ENCODE measurements around the gene LSP1.

LSP1 gene

GRCh38 chr11:1917523-1918435 lies 64.9 kb downstream of the LSP1 start:
- DNase-seq (ENCODE audit: low spot score), result peak; percentile 34

DNA sequence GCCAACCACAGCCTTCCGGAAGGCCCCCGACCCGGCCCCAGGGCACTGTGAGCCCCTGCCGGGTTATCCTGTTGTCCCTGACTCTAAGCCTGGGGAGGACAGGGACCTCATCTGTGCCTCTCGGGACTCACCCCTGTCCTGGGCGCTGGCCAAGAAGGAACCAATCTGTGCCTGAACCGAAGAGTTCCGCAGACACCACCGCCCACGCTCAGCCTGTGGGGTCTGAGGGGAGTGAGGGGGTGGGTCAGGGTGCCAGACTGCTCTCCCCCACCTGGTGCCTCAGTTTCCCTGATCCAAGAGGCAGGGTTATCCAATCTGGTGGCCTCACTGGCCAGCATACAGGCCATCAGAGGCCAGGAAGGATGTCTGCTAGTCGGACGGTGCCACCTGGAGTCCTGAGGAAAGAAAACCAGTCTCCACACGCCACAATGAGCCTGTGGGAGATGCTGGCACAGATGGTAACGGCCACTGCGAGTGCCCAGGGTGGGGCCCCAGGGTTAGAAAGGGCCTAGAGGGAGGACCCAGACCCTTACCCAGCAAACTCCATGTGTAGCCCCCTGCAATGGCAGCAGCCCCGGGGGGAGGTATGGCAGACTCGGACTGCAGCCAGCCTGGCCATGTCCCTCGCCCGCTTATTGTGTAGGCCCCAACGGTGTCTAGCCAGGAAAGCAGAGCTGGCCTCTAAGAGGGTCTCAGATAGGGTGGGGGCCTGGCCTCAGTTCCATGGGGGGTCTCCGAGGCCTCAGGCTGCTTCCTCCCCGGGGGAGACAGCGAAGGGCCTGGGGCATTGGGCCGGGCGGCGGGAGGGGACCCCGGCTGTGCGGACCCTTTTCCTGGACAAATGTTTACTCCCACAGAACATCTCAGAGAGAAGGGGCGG lies 65.8 kb downstream of the LSP1 start:
- peak; percentile 14 for DNase-seq (ENCODE audit: low spot score)

DNA sequence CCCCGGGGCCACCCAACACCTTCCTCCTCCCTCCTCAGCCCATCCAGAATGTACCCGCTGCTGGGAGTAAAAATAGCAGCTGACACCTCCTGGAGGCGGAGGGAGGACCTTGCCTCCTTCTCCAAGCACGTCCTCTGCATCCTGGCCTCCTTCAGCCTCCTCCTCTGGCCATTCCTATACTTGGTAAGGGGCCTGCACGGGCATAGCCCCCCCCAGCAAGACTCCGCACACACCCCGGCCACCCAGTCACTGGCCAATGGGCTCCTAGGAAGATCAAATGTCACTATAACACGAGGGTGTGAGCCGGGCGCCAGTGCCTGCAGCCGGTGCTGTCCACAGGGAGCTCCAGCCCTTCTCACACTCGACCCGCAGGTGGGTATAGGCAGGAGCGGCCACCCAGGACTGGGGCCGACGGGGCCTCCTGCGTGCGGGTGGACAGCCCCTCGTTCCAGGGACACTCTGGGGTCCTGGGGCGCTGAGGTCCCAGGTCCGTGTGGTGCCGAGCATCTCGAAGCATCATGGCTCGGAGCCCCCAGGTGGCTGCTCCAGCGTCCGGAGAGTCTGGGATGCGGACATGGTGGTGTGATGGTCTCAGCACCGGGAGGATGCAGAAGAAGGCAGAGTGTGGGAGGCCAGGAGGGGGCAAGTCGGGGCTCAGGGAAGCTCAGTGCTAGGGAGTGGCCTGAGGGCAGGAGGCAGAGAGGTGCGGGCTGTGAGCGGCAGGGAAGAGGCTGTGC lies 66.7 kb downstream of the LSP1 start, which contains the start of gene TNNT3:
TSS of gene TNNT3 (plus strand) at position 313 of the 737 bp plus-strand sequence. CDS start 3,172 bp downstream, outside the sequence.
- DNase-seq (ENCODE audit: low spot score), result peak; percentile 41

- no peak for DNase-seq (ENCODE audit: low spot score)
These were observed 67.4 kb downstream of the LSP1 start for GRCh38 chr11:1920128-1920908.

DNA sequence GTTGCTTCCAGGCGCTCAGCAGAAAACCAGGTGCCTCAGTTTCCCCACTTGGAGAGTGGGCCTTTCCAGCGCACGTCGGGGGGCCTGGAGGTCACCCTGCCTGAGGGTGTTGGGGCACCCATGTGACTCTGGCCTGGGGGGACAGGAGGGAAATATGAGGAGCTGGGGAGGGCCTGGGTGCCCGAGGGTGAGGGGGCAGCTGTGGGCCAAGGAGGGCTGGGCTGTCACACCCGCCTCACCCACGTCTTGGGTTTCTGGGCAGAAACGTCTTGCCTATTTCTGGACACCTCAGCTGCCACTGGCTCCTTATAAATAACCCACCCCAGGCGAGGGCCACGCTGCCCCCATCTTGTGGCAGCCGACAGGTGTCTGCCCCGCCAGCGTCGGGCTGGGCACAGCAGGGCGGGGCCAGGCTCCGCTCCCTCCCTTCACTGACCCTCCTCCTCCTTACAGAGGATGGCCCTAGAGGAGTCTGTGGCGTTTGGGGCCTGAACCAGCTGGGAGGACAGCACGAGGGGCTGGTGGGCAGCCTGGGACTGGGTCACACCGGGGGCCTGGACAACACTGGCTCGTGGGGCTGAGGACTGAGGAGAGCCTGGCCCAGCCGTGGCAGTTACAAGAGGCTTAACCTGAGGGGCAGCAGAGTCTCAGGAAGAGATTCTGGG lies 68.2 kb downstream of the LSP1 start:
- DNase-seq (ENCODE audit: low spot score), result no peak

DNA sequence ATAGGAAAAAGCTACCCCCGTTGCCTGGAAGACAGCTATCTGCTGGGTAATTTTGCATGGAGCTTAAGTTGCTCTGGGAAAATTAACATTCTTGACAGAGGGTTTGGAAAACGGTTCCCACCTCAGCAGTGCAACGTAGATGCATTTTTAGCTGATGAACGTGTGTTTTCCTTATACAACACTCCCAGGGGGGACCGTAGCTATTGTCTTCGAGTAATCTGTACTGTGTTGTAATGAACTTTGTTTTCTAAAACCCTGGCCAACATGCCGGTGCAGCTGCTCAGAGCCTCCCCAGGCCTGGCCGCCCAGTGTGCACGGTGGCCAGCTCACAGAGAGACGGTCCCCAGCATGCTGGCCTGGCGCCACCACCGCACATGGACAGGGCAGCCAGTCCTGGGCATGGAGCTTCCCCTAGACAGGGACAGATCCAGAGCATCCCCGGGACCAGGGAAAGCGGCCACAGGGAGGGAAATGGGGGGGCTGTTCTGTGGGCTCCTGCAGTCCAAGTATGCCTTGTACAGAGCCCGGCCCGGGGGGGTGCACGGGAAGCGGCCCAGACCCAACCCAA lies 68.8 kb downstream of the LSP1 start:
- DNase-seq (ENCODE audit: low spot score), result no peak

DNA sequence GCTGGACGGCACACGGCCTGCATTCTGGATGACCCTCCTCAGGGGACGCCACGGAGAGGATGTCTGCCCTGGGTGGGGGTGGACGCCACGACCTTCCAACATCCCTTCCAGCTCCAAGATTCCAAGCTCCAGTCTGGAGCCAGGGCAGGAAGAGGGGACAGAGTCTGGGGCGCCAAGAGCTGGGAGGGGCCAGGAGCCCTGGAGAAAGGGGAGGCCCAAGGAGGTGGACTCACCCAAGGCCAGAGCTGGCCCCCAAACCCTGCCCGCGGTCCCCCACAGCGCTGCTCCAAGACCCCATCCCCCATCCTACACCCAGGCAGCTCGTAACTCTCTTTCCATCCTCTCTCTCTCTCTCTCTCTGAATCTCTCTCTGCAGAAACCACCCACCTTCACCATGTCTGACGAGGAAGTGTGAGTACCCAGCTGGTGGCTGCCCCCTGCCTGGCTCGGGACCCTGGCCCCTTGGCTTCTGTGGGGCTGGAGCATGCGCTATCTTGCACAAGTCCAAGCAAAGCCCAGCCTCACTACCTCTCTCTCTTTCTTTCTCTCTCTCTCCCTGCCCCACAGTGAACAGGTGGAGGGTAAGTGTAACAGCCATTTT lies 69.7 kb downstream of the LSP1 start:
- DNase-seq (ENCODE audit: low spot score), result no peak

DNA sequence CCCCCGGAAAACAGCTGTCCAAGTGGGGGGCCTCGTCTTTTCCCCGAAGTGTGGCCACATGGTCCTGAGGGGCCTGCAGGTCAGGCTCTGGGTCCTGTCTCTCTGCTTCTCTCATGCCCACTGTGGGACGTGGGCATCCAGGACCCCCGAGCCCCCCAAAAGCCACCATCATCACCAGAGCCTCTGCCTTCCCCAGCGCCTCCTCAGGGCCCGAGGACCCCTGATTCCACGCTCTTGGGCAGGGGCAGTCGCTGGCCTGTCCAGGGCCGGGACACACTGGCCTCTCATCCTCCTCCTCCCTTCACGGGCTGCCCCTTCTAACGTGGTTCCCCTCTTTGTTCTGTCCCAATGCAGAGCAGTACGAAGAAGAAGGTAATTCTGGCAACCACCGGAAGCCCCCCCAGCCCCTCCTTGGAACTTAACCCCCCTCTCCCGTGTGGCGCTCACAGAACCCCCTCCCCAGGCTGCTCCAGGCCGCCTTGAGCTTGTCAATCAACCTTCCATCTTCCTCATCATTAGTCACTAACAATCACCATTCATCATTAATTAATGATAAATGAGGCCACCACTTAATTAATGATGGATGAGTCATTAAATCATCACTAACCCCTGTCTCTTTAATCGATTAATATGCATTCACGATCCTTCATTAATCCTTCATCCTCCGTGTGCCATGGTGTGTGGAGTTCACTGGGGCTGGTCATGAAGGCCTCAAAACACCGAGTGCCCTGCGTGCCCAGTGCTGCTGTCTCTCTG lies 70.5 kb downstream of the LSP1 start:
- DNase-seq (ENCODE audit: low spot score), result no peak

- DNase-seq (ENCODE audit: low spot score), result no peak
These were observed 71.3 kb downstream of the LSP1 start for GRCh38 chr11:1924181-1924580.

GRCh38 chr11:1924646-1925372 lies 71.9 kb downstream of the LSP1 start:
- DNase-seq (ENCODE audit: low spot score), result no peak

DNA sequence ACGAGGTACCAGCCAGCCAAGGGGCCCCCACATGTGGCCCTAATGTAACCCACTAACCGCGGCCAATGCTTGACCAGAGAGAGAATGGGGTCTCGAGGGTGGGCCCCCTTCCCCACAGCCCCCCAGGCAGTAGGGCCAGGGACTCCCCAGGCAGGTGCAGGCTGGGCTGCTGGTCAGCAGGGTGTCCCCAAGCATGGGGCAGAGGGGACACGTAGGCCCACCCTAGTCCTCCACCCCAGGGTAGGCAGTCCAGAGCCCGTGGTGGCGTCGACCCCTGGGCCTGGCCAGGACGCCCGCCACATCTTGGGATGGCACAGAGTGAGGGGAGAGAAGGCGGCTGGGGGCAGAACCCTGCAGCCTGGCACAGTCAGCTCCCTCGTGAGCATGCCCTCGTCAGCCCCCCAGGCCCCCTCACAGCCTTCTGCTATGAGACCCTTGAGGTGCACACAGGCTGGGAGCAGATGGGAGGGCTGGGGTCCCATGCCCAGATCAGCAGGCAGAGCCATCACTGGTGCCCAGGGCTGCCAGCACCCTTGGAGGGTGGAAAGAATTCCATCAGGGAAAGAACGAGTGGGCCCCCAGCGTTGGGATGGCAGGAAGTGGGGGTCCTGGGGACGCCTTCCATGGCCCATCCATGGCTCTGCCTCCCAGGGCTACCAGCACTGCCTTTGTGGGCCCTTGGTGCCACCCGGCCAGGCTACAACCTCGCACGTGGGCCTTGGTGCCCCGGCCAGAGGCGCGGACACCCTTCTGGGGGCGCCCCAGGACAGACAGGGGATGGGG lies 72.7 kb downstream of the LSP1 start:
- DNase-seq (ENCODE audit: low spot score), result no peak

DNA sequence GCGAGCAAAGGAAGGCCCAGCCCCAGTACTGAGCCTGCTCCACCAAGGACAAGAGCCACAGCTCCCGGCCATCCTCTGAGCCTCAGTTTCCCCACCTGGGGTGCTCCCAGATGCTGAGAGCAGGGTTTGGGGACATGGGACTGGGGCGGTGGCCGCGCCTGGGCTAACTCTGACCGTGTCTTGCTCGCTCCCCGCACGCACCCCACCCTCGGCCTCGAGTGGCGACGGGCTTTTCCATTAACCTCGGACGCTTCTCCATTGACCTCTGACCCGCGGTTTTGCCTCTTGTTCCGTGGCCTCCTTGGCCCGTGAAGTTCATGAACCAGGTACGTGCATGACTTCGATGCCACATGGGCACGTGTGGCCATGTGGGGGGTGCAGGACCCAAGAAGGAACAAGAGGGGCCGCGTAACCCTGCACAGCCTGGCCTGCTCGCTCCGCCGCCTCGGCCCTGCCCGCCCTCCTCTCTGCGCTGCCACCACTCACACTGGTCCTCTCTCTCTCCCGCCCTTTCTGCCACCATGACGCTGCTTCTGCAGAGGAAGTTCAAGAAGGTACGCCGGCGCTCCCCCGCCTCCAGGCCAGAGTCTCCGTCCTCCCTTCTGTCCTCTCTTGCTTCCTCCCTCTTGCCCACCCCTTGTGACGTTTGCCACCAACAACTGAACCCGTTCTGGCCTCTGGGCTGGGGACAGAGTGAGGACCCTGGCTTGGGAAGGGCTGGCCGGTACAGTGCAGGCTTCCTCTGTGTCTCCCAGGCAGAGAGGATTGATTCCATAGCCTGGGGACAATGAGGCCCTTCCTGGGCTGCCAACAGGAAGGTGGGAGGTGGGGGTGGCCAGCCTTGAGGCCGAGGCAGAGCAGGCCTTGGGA lies 73.5 kb downstream of the LSP1 start:
- no peak for DNase-seq (ENCODE audit: low spot score)

DNA sequence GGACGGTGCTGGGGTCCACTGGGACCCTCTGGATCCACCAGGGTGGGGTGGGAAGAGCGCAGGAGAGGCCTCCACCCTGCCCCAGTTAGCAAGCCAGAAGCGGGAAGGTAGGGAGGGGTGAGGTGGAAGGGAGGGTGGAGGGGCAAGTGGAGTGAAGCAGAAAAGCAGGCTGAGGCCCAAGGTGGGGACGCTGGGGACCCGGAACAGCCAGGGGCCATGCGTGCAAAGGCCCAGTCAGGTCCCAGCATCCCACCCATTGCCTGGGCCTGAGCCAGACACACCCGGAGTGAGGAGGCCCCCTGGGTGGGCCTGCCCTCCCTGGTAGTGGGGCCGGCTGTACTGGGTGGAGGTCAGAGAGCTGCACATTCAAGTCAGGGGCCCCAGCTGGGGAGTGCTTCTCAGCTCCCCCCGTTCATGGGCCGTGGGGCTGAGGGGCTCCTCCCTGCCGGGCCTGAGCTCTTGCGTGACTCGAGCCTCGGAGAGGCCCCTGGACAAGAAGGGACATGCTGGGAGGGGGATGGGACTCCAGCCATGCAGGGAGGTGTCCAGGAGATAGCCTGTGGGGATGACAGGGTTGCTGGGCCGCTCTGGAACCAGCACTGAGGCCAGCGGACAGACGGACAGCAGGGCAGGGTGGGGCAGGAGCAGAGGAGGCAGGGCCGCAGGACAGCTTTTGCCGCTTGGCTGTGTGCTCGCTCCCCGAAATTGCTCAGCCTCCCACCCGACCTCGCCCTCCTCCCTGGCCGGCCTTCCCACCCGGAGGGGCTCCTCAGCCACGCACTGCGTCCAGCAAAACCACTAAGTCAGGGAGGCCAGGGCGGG lies 74.4 kb downstream of the LSP1 start:
- DNase-seq (ENCODE audit: low spot score), result no peak

DNA sequence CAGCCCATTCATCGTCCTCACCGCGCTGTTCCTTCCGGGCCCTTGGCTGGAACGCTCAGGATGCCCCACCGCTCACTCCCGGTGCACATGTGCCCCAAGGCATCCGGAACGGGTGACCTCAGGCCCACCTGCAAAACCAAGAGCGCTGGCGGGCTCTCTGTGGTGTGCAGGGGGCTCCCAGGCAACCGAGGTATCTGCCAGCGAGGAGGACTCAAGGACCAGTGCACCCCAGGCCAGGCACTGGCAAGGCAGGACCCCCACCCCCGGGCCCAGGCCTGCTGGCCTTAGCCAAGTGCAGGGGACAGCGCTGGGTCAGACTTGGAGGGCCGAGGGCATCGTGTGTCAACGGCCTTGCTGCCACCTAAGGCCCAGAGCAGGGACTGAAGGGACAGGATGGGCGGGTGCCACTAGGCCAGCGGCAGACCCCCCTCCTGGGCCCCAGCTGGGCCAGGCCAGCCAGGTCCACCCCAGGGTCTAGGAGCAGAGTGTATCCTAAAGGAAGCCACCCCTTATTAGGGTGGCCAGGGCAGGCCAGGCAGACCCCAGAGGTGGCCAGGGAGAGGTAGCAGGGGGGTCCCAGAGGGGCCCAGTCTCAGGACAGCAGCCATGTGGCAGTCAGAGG lies 75.1 kb downstream of the LSP1 start:
- DNase-seq (ENCODE audit: low spot score), result no peak

GRCh38 chr11:1928470-1928890 lies 75.6 kb downstream of the LSP1 start:
- no peak for DNase-seq (ENCODE audit: low spot score)
